HG02885 (cell line): ENCODE measurements around the gene RTL9.
A peak's percentile ranks its signal among the peaks of the same experiment; 100 is the strongest.
"Not testable (repeated sequence)": the region's sequence is repeated elsewhere in the genome, so short reads cannot be mapped to it uniquely, and the experiment has no call there.

Source experiments
- ATAC-seq: cut with Tn5 transposase; IDR thresholded peaks from one replicate; pipeline ENCODE4 v1.9.1; 2021; ENCODE audit warnings: mild to moderate bottlenecking; ENCODE audit not compliant: unreplicated experiment, poor library complexity

The RTL9 gene

DNA sequence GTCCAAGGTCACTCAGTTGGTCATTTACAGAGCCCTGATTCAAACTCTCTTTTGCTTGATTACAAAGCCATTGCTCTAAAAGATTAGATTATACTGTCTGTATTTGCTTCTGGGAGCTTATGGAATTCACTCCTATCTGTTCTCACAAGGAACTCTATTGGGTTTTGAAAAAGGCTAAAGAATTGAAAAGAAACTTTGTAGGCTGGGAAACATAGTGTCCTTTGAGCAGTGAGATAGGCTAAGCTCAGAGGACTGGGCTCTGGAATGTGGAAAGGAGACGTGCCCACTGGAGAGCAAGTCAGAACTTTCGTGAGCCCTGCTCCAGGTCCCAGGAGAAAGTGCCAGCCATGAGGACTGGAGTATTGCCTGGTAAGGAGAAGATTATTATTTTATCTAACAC is at the start of gene RTL9:
Gene RTL9 (plus strand): TSS at position 301 of the 400 bp plus-strand sequence. CDS start 91,770 bp downstream, outside the sequence.
- no peak for ATAC-seq

DNA sequence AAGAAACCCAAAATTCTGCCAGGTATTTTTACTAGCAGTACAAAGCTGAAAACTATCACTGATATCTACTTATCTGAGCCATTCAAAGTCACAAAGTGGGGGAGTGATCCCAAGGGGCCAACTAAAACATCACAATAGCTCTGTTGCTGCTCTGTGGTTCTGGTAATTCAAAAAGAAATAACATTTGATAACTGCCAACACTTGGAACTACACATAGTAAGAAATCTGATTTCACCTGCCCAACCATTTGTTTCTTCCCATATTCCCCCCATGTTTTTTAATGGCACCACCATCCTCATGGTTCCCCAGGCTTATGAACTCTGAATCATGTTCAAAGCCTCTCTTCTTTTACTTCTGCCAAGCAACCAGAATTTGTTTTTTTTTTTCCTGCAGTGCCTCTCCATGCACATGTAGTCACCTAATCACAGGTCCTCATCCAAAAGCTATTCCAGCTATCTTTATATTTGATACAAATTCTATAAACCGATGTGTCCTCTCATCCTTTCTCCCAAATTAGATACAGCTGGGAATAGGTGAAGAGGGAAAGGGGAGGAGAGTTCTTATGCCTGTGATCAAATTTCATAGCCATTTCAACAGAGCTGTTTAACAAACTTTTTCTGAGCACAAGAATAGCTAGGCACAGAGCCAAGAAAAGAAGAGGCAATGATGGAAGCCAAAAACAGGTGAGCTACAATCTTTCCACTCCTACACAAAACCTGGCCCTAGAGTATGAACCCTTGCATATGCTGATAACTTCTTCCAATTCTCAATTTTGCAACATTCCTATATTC is 48.5 kb upstream of the RTL9 start:
- peak; percentile 7 for ATAC-seq

DNA sequence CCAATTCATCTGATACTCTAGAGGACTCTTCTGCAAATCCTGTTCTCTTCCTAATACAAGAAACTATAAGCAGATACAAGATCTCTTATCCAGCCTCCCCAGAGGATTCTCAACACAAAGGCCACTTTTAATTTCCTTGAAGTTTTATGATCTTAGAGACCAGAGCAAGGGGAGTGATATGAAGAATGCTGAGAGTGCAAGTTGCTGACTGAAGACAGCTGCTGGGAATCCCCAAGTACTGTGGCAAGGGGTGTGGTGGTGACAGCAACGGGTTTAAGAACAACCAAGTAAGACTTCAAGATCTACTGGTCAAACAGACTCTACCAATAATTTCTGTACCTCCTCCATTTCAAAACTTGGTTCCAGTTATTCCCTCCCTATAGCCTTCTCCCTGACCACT is 47.8 kb upstream of the RTL9 start:
- ATAC-seq = peak; percentile 85

DNA sequence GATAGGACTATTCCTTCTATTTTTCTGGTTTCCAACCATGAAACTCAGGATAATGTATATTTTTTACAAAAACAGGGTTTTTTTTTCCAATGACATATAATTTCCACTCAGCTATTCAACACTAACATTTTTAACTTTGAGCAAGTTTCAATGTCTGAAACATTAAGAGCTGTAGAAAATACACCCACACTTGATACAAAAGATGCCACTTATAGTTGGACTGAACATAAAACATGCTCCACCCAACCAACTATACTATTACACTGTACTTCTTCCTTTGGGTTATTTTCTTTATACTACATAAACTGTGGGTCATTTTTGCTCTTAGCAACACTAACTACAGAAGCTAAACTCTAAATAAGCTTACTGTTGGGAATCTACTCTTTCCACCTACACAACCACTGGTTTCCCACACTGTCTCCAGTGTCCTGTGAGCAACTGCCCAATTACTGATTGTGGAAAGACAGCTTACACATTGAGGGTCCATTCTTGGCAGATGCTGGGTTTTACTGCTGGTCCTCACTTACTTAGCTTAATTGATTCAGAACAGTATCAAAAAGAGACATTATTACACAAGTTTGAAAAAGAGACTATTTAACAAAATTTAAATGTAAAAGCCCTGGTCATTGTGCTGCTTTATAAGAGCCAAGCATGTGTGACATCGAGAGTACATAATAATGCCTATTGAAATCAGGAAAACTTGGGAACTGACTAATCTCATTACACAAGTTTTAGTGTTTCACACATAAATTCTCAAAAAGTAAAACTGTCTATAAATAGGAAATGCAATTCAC is 47.0 kb upstream of the RTL9 start:
- no peak for ATAC-seq

DNA sequence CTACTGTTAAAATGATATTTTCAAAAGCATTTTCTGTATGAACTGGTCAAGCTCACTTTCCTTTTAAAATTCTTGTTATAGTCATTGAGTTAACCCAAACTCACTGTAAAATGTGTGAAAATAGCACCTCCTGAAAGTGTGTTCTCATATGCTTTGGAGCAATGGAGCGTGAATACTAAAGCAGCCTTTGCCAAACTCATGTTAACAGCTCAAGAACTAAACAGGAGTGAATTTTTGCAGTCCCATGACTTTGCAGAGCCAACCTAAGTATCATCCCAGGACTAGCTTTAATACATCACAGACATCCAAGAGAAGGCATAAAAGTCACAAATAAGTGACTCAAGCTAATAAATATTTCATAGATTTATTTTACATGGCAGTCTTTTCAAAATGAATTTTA is 43.1 kb upstream of the RTL9 start:
- peak; percentile 32 for ATAC-seq

DNA sequence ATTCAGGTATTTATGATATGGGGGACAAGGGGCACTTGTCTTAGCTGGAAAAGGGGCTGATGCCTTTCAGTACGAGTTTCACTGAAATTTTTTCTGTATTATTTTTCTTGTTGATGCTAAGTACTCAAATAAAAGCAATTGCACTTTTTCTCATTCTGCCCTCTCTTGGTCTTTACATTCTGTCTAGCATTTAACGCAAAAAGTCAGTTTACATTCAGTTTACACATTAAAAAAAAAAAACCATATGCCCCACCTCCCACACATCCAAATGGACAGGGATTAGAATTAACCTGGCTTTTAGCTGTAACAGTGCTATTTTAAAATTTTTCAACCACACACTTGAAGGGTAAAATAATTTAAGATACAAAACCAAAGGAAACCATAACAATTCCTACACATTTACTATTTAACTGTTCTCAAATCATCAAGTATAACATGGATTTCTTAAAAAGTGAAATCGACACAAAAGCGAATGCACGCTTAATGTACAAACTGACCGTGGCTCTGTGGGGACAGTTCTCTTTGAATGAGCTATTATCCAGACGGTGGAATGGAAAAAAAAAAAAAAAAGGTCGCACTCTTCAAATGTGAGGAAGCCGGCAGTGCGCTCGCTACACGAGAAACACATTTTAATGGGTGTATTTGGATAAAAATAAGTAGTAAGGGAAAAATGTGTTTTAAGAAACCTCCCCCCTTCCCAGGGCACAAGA is 42.1 kb upstream of the RTL9 start:
- no peak for ATAC-seq

DNA sequence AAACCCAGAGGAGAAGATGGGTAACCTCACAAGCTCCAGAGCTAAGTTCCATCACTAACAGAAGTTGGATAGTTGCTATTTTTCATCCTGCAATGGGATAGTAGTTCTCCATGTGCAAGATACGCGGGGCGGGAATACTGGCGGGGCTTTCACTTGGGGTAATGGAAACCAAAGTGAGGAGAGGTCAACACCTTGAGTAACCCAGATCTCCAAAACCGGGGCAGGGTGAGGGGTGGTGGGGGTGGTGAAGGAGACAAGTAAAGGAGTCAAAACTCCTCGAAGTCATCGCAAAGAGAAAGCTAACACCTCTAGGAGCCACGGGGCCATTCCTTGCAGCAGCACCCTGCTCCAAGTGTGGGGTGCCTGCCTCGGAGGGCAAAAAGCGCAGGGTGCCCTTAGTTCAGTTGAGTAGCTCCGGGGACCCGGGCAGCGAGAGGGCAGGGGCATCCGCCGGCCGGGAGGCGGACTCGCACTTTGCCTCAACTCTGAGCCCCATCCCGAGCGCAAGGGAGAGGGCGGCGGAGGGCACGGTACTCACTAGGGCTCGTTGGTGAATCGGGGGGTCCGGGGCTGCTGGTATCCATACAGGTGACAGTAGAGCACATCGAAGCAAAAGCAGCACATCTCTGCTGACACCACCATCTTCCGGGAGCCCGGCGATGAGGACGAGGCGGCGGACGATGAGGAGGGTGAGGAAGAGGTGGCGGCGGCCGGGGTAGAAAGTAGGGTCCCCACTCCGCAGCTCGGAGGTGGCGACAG is 41.4 kb upstream of the RTL9 start:
- ATAC-seq = peak; percentile 14

DNA sequence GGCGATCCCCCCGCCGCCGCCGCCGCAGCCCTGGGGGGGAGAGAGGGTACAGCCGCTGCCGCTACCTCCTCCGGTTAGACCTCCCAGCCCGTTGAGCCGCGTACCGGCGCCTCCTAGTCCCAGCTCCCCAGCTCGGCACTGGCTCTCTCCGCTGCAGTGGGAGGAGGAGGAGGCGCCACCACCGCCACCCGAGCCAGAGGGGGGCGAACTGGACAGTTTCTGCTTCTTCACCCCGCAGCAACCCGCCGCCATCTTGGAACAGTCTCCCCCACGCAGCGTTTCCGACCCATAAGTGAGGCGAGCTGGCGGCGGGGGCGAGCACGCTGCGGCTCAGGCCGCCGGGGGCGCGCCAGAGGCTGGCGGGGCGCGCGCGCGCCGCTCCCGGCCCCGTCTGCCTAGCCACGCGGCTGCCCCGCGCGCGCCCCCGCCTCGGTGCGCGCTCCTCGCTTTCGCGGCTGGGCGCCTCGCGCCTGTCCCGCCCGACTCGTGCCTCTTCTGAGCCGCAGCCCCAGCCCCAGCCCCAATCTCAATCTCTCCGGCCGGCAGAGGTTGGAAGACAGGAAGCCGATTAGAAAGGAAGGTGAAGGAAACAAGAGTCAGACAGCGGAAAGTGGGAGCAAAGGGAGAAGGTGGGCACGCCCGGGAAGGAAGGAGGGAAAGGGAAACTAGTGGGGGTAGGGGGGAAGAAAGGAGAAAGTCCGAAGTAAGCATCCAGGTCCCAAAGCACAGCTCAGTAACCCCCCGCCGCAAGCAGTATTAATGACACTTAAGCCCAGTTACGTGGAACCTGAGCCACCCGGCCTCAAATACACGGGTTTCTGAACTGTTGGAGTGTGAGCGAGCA is 40.6 kb upstream of the RTL9 start, which contains the start of gene AMMECR1:
Gene AMMECR1 (minus strand): TSS at position 266 of the 844 bp plus-strand sequence. CDS start 14 bp downstream, at position 252.
- peak; percentile 71 for ATAC-seq

DNA sequence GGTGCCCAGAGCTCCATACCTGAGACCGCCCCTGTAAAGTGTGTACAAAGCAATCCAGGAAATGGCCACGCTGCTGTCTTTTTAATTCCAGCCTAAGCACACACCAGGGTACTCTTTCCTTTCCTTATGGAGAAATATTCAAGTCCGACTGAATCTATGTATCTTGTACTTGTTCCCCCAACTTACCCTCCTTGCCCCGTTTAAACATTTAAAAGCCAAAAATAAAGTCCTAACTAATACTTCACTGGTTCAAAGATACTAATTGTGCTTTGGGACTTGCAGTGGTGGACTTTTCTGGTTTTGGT is 40.0 kb upstream of the RTL9 start:
- ATAC-seq = peak; percentile 15

DNA sequence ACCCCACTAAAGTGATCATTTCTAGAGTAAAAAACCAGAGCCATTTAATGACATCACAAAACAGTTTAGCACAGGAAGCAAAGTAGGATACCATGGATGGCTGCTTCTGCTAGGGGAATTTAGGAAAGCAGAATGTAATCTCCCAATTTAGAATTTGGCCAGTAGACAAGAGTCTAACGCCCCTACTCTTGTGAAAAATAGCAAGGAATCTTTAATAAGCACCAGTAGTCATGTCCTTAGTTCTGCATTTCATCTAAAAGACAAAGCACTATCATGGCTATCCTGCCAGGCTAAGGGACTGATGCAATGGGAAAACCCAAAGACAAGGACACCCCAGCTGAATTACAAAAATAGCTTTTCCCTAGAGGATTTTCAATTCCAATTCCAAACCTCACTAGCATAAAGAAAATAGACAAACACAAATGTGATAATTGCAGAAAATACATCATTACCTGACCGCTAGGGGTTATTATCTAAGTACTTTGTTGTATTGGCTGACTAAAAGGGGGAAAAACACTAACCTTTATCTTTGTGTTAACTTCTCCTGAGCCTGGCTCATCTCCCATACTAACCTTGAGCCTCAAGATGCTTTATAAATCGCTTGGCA is 38.2 kb upstream of the RTL9 start:
- ATAC-seq = no peak

DNA sequence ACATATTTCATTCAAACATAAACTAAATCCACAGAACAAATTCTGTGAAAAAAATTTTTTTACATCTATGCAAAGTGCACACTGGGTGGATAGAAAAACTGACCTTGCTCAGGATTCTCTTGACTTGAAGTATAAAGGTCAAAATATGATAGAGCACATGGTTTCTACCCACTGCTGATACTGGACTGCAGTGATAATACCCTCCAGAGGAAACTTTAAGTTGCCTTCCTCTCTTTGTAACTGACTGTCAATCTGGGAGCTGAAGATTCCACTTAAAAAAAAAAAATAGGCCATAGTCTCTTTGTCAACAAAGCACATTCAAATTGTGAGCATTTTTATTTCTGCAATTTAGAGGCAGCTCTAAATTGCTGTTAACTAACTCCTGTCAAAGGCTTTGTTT is 37.6 kb upstream of the RTL9 start:
- ATAC-seq = no peak

DNA sequence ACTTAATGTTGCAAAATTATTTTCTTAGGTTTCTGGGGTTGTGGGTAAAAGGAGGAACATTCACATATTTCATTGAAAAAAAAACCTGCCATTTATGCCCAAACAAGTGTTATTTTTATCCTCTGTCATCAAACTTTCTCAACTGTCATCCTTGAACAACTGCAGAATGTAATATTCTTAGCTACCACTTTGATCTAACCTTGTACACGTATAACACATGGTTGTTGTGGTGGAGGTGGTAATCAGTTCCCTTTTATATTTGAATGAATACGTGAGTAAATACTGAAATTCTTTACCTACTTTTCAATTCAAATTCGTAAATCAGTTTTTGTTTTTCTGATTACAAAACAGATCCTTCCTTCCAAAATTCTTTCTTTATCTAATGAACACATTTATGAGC is 37.0 kb upstream of the RTL9 start:
- peak; percentile 30 for ATAC-seq

DNA sequence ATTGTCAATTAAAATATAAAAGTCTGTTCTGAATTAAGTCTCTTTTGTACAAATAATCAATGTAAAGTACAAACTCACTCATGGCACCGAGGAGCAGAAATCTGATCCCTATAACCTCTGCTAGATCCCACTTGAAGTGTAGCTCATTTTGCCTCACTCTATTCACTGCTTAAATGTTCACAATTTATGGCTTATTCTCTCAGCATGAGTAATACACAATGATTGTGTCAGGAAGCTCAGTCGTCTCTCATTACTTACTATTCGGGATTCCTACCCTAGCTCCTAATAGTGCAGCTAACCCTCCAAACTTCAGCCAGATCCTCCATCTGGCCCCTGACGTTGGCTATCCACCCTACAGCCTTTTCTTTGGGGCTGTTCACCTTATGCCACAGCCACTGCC is 36.0 kb upstream of the RTL9 start:
- no peak for ATAC-seq

DNA sequence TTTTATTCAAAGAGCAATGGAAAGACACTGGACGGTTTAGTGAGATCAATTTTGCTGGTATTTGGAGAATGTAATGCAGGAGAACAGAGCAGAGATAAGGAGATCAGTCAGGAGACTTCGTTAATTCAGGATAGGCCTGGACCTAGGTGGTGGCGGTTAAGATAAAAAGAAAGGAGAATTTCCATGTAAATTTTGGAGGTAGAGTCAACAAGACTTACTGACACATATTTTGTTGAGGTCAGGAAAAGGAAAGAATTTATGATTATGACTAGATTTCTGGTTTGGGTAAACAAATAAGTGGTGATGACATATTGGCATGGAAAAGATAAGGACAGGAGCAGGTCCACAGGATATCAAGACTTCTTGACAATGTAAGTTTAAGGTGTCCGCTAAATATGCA is 31.9 kb upstream of the RTL9 start:
- ATAC-seq = no peak

DNA sequence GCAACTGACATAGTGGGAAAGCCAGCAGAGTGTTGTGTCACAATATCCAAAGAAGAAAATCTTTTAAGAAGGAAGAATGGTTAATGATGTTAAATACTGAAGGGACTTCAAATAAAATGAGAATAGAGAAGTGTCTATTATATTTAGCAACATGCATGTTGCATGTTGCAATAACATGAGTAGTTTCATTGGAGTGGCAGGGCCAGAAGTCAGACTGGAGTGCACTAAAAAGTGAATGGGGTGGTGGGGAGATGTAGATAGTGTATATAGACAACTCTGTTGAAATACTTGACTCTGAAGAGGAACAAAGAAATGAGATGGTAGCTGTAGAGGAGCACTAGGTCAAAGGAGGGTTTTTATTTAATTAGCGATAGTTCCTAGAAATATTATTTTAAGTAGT is 31.3 kb upstream of the RTL9 start:
- no peak for ATAC-seq

DNA sequence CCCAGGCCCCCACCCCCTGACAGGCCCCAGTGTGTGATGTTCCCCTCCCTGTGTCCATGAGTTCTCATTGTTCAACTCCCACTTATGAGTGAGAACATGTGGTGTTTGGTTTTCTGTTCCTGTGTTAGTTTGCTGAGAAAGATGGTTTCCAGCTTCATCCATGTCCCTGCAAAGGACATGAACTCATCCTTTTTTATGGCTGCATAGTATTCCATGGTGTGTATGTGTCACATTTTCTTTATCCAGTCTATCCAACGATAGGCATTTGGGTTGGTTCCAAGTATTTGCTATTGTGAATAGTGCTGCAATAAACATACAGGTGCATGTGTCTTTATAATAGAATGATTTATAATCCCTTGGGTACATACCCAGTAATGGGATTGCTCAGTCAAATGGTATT is 30.0 kb upstream of the RTL9 start:
- not testable (repeated sequence) for ATAC-seq

DNA sequence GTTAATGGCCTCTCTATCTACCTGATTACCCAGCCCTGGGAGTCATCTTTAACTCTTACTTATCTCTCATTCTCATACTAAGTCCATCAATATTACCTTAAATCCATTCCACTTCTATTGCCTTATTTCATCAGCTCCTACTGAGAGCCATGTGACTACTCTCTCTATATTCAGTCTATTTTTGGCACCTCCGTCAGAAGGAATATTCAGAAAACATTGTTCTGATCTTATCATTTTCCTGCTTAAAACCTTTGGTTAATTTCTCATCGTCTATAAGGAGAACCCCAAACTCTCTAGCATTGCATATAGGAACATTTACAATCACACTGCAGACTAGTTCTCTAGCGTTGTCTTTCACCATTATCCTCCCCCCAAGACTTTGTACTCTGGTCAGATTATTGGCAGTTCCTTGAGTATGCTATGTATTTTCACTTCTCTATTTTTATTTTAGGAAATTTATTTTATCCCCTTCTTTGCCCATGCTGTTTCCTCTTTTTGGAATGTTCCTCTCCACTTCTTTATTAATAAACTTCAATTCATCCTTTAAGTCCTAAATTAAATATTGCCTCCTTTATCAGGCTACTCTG is 27.1 kb upstream of the RTL9 start:
- no peak for ATAC-seq

DNA sequence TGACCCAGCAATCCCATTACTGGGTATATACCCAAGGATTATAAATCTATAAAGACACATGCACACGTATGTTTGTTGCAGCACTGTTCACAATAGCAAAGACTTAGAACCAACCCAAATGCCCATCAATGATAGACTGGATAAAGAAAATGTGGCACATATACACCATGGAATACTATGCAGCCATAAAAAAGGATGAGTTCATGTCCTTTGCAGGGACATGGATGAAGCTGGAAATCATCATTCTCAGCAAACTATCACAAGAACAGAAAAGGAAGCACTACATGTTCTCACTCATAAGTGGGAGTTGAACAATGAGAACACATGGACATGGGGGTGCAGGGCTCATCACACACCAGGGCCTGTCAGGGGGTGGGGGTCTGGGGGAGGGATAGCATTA is 25.2 kb upstream of the RTL9 start:
- not testable (repeated sequence) for ATAC-seq

DNA sequence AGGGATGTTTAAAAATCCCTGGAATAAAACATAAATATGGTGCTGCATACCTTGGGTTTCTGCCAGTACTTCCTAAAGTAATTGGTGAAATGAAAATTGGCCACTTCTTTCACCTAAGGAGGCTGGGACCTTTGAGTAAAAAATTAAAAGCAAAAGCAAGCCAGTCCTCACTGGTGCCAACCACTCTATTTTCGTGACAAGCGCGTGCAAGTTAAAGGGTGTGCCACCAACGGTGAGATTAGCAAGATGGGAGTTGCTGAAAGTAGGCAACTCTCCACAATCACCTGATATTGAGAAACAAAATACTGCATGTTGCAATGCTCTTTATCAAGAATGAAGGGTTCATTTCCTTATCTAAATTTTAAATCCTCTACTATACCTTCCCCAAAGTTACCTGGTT is 19.7 kb upstream of the RTL9 start:
- no peak for ATAC-seq
